Measurements from ENCODE around the gene MBD3L3. TPM values are rescaled to one million over a fixed set of nuclear protein-coding genes. Genes with fewer than 3 reads are reported as not detected.
A peak's percentile ranks its signal among the peaks of the same experiment; 100 is the strongest.

The MBD3L3 gene
- total and polyA plus RNA-seq, 2 of the 4 experiments (the other 2 are of a cell fraction), result not detected

- POLR2A ChIA-PET (ENCODE audit: unreplicated experiment), result no interaction called here
- no peak overlapping the region for H2BK15ac ChIP-seq (ENCODE audit: low read depth, low read length)
- intact Hi-C loops (cut with micrococcal nuclease), result no loop called here
Observed at GRCh38 chr19:7106711-7107657, 48.5 kb upstream of the MBD3L3 start.

More at GRCh38 chr19:7106711-7107657, 48.5 kb upstream of the MBD3L3 start:
- no peak for TF ChIP-seq NFE2L2 (IDR thresholded peaks at IDR 0.05; ENCODE audit: low read depth, low read length)
- TF ChIP-seq CEBPB (IDR thresholded peaks at IDR 0.05; ENCODE audit: low read depth, low read length), result no peak
- no peak for TF ChIP-seq CHD1 (IDR thresholded peaks at IDR 0.05; ENCODE audit: low read depth, low read length)
- TF ChIP-seq RCOR1 (IDR thresholded peaks at IDR 0.05; ENCODE audit: insufficient replicate concordance, low read length), result no peak
- CTCF ChIA-PET, result no interaction called here
- Histone ChIP-seq H4K8ac (ENCODE audit: low read depth in 2 of 2, low read length in 2 of 2) (no peak overlapping the region), H2AK5ac (ENCODE audit: low read depth, low read length) (no peak overlapping the region), H2AK9ac (replicated peaks; ENCODE audit: low read depth, low read length, poor library complexity) (no peak overlapping the region), H3K4me2 (ENCODE audit: low read depth, low read length) (no peak overlapping the region), H2AFZ (replicated peaks; ENCODE audit: low read length, poor library complexity) (no peak overlapping the region), H3K9ac (ENCODE audit: low read depth, low read length) (no peak overlapping the region), H3K4me3 (ENCODE audit: insufficient read depth, low read depth, low read length) (no peak overlapping the region), H3K36me3 (ENCODE audit: control insufficient read depth, insufficient read depth, low read length) (no peaks in the 10 kb centered on the region), H3K9me1 (ENCODE audit: insufficient read depth, low read length) (no peaks in the 10 kb centered on the region), H2BK120ac (ENCODE audit: low read depth, low read length) (no peak overlapping the region), H2BK5ac (ENCODE audit: low read depth, low read length, poor library complexity, severe bottlenecking) (peak overlapping the region; percentile 41), H3K14ac (replicated peaks; ENCODE audit: low read depth, low read length) (no peak overlapping the region), H3K23ac (ENCODE audit: low read depth, low read length) (no peak overlapping the region), H3K4me1 (ENCODE audit: control insufficient read depth, insufficient read depth, low read length) (no peaks in the 10 kb centered on the region), H4K20me1 (ENCODE audit: insufficient read depth, low read length) (no peaks in the 10 kb centered on the region), H3K56ac (ENCODE audit: extremely low read depth, insufficient read depth, low read length) (no peak overlapping the region), H3K27ac (ENCODE audit: insufficient read depth, low read length) (no peak overlapping the region), H3K27me3 (ENCODE audit: control insufficient read depth, insufficient read depth, low read length) (peaks cover 2% of the 10 kb centered on the region; the same call in 1 of the 2 replicates), H3K9me3 (ENCODE audit: control insufficient read depth, insufficient read depth, low read length) (0 out of 2 replicates have a peak, but pooled peaks cover 1% of the 10 kb centered on the region), H3K18ac (ENCODE audit: low read depth, low read length) (no peak overlapping the region), H4K91ac (ENCODE audit: insufficient read depth, low read depth, low read length) (no peak overlapping the region), H3K79me1 (ENCODE audit: low read depth in 1 of 2, low read length in 2 of 2) (no peaks in the 10 kb centered on the region), H3K4ac (ENCODE audit: low read depth, low read length) (no peak overlapping the region), H2BK20ac (ENCODE audit: low read depth, low read length) (no peak overlapping the region), H4K5ac (ENCODE audit: low read depth, low read length) (no peak overlapping the region)
- in situ Hi-C loops (cut with MboI; ENCODE audit: low sequenced_read_pairs), result loop anchor here (25.0 kb wide), 1 partner anchor 705 kb away; no protein-coding TSS in a partner anchor
- no peak for ATAC-seq (ENCODE audit: low read depth)
- 72 to 100% methylated on average over 2 to 10 of the region's 10 CpGs for WGBS, 2 experiments (ENCODE audit: extremely low coverage in 2 of 2, insufficient read length in 1 of 2)
- no TSS peak for BruUV-seq (replicated peaks)
- DNase-seq, result no peak
- dilution Hi-C loops (cut with HindIII; ENCODE audit: low sequenced_read_pairs, unreplicated experiment), result no loop called here

Measured in IMR-90 (cell line).